Measurements from ENCODE around the gene FAM174C.
A peak's percentile ranks its signal among the peaks of the same experiment; 100 is the strongest.

FAM174C gene

DNA sequence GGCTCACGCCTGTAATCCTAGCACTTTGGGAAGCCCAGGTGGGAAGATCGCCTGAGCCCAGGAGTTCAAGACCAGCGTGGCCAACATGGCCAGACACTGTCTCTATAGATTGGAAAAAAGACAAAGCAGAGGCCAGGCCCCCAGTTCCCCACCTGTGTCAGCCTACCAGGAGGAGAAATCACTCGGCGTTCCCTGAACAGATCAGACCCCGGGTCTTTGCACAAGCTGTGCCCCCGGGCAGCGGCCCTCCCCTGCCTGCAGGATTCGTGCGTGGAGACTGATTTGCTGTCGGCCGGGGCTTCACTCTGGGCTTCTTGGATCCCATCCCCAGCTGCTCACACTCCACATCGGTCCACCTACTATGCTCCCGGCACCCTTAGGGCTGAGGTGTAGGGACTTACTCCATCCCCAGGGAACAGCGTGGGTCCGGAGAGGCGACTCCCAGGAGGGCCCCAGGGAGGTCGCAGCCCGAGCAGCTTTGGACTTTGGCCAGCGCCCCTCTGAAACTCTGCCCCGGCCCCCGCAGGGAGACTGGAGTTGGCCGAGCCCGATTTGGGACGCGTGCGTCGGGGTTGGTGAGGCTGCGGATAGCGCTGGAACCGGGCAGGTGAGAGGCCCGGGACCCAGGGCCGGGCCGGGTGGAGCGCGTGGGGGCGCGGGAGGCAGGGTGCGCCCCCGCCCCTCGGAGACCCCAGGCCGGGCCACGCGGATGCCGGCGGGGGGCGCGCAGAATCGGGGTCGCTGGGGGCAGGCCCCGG is 9.8 kb downstream of the FAM174C start:
- Histone ChIP-seq H3K4me3 (ENCODE audit: low read depth, low read length) (peak overlapping the region; percentile 44), H3K27me3 (ENCODE audit: insufficient read depth, low read depth, severe bottlenecking) (no peaks in the 10 kb centered on the region)

DNA sequence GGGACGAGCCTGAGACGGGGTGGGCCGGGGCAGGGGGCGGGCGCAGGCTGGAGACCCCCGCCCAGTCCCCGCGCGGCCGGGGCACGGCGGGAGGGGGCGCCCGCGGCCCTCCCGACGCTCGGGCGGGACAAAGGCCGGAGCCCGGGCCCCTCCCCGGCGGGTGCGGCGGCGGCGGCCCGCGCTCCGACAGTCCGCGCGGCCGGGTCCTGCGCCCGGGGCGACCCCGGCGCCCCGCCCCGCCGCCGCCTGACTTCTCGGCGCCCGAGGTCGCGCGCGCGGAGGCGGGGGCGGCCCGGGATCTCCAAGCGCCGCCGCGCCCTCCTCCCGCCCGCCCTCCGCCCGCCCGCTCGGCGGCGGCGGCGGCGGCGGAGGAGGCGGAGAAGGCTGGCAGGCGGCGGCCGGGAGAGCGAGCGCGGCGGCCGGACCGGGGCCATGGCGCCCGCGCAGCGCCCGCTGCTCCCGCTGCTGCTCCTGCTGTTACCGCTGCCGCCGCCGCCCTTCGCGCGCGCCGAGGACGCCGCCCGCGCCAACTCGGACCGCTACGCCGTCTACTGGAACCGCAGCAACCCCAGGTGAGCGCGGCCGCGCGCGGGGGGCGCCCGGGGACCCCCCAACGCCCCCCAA is 10.5 kb downstream of the FAM174C start, which contains the start of gene EFNA2:
EFNA2 (plus strand) TSS at position 137 of the 624 bp plus-strand sequence; CDS start at position 433, 296 bp downstream.
- Histone ChIP-seq H3K4me3 (ENCODE audit: low read depth, low read length) (peak within 1 kb of the TSS; percentile 76), H3K27me3 (ENCODE audit: insufficient read depth, low read depth, severe bottlenecking) (no peaks in the 10 kb centered on the region), H3K9me3 (ENCODE audit: severe bottlenecking) (no peaks in the 10 kb centered on the region), H3K27ac (peak within 1 kb of the TSS; percentile 40; the same call in 1 of the 2 replicates), H3K36me3 (no peaks in the 10 kb centered on the region; the same call in 1 of the 2 replicates)
- TF ChIP-seq, protein P1, sequence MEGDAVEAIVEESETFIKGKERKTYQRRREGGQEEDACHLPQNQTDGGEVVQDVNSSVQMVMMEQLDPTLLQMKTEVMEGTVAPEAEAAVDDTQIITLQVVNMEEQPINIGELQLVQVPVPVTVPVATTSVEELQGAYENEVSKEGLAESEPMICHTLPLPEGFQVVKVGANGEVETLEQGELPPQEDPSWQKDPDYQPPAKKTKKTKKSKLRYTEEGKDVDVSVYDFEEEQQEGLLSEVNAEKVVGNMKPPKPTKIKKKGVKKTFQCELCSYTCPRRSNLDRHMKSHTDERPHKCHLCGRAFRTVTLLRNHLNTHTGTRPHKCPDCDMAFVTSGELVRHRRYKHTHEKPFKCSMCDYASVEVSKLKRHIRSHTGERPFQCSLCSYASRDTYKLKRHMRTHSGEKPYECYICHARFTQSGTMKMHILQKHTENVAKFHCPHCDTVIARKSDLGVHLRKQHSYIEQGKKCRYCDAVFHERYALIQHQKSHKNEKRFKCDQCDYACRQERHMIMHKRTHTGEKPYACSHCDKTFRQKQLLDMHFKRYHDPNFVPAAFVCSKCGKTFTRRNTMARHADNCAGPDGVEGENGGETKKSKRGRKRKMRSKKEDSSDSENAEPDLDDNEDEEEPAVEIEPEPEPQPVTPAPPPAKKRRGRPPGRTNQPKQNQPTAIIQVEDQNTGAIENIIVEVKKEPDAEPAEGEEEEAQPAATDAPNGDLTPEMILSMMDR (IDR thresholded peaks at IDR 0.05; ENCODE audit: low read depth, low read length), result peak; percentile 28; the same call in 1 of the 2 replicates
- DNase-seq, result no peak

More for the DNA sequence above, 9.8 kb downstream of the FAM174C start:
- TF ChIP-seq, protein P1 (IDR thresholded peaks at IDR 0.05; ENCODE audit: low read depth, low read length), result no peak
- no peaks in the 10 kb centered on the region for H3K9me3 ChIP-seq (ENCODE audit: severe bottlenecking)
- H3K36me3 ChIP-seq, result peaks cover 2% of the 10 kb centered on the region
- no peak overlapping the region for H3K27ac ChIP-seq
- peak; percentile 38 for DNase-seq

DNA sequence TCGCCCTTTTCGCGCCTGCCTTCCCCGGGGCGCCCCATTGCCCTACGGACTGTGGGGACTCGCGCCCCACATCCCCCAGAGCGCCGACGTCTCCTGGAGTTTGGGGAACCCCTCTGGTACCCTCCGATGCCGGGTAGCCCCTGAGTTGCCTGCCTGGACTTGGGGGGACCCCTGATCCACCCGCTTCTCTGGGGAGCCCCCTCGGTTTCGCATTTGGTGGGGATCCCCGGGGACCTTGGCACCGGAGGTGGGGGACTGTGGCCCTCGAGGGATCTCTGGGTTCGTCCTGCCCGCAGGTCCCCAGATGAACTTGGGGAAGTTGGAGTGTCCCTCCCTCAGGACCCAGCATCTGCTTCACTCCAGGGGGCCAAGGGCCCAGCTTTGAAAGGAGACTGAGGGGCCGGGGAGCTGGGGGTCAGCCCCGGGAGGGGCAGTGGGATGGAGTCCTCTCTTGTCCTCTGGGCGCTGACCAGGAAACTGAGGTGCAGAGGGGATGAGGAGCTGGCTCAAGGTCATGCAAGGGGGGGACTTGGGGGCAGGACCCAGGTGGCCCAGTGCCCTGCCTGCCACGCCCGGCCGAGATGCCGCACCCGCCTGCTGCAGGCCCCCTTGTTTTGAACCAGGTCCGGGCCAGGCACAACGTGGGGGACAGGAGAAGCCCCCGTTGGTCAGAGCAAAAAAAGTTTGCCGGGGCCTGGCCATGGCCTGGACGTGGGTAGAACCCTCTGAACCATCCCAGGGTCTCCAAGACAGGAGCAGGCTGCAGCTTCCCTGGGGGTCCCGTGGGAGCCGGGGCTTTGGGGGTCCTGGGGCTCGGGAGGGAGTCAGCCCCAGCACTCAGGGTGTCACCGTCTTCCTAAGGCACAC is 11.4 kb downstream of the FAM174C start:
- peak overlapping the region; percentile 40; the same call in 1 of the 2 replicates for H3K27ac ChIP-seq
- no peaks in the 10 kb centered on the region for H3K27me3 ChIP-seq (ENCODE audit: insufficient read depth, low read depth, severe bottlenecking)
- TF ChIP-seq, protein P1 (IDR thresholded peaks at IDR 0.05; ENCODE audit: low read depth, low read length), result no peak
- DNase-seq, result no peak
- no peaks in the 10 kb centered on the region for H3K9me3 ChIP-seq (ENCODE audit: severe bottlenecking)
- peak overlapping the region; percentile 76 for H3K4me3 ChIP-seq (ENCODE audit: low read depth, low read length)
- H3K36me3 ChIP-seq, result peaks cover 3% of the 10 kb centered on the region; the same call in 1 of the 2 replicates

DNA sequence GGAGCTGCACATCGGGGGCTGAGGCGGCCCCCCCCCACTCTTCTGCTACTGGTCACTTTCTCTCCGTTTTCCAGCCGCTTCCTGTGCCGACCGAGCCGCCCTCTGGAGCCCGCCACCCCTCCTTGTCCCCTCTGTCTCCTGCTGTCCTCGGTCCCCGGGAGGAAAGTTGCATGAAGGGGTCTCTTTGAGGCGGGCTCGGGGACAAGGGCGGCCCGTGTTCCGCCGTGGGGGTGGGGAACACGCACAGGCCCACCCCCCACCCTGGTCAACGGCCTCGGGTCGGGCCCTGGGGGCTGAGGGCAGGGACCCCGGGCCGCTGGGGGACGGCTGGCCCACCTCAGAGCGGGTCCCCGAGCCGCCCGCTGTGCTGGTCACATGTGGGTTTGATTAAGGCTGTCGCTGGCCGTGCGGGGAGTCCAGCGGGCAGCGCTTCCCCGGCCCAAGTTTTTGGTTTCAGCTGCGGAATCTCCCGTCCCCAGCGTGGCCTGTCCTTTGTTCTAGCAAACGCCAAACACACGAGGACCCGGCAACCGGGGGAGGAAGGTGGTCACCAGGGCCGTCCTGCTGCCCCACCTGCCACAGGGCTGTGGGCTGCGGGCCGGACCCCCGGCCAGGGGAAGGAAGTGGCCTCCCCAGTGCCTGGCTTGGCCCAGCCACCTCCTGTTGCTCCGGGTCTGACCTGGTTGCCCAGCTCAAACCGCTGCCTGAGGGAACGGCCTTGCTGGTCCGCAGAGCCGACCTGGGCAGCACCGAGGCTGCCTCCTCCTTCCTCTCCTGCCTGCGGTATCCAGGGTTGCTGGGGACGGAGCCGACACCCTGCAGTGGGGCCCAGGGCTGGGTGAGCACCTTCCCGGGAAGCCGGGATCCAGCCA is 12.3 kb downstream of the FAM174C start:
- no peak for DNase-seq
- Histone ChIP-seq H3K4me3 (ENCODE audit: low read depth, low read length) (no peak overlapping the region), H3K27me3 (ENCODE audit: insufficient read depth, low read depth, severe bottlenecking) (no peaks in the 10 kb centered on the region), H3K27ac (no peak overlapping the region), H3K36me3 (peaks cover 5% of the 10 kb centered on the region; the same call in 1 of the 2 replicates), H3K9me3 (ENCODE audit: severe bottlenecking) (no peaks in the 10 kb centered on the region)
- TF ChIP-seq, protein P1 (IDR thresholded peaks at IDR 0.05; ENCODE audit: low read depth, low read length), result no peak

DNA sequence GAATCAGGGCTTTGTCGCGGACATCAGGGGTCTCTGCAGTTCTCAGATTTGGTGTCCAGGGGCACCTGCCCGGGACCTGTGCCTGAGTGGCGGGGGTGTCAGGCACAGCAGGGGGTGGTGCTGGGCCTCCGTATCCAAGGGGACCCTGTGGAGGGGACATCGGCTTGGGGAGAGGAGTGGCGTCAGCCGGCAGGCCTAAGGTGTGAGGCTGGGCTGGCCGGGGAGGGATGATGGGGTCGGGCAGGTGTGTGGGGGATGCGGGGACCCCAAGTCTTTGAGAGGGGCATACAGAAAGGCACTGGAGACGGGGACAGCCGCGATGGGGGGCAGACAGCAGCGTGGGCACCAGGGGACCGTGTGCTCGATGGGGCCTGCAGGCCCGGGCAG is 12.9 kb downstream of the FAM174C start:
- no peak for DNase-seq
- Histone ChIP-seq H3K27me3 (ENCODE audit: insufficient read depth, low read depth, severe bottlenecking) (no peaks in the 10 kb centered on the region), H3K4me3 (ENCODE audit: low read depth, low read length) (no peak overlapping the region), H3K36me3 (peaks cover 5% of the 10 kb centered on the region; the same call in 1 of the 2 replicates), H3K9me3 (ENCODE audit: severe bottlenecking) (no peaks in the 10 kb centered on the region), H3K27ac (no peak overlapping the region)
- TF ChIP-seq, protein P1 (IDR thresholded peaks at IDR 0.05; ENCODE audit: low read depth, low read length), result no peak

Data from WERI-Rb-1 (cell line).